ENCODE results near the gene SERPINB6. TPM values are rescaled to one million over a fixed set of nuclear protein-coding genes. Genes with fewer than 3 reads are reported as not detected.
"Not testable (repeated sequence)": the region's sequence is repeated elsewhere in the genome, so short reads cannot be mapped to it uniquely, and the experiment has no call there.

SERPINB6 gene
- total RNA-seq, 1 experiment from 2014 or later = 34.1 TPM

DNA sequence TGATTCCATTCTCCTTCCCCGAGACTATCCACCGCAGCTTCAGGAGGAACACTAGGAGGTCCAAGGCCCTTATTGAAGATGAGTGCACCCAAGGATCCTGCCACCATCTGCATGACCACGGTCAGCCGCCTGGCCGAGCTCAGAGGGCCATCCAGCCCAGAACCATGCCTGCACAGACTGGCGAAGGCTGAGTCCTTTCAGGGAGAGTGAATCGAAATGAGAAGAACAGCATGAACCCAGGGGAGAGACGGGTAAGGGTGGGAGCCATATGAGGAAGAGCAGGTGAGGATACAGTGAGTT is 26.3 kb downstream of the SERPINB6 start:
- H3K36me3 ChIP-seq (replicated peaks; ENCODE audit: control insufficient read depth, insufficient read depth, low read length) = peaks cover 4% of the 10 kb centered on the region
- H3K27me3 ChIP-seq (ENCODE audit: control insufficient read depth, insufficient read depth, low read length) = no peaks in the 10 kb centered on the region
- H3K4me3 ChIP-seq (ENCODE audit: insufficient read depth, low read depth, low read length) = no peak overlapping the region
- no peak for DNase-seq

DNA sequence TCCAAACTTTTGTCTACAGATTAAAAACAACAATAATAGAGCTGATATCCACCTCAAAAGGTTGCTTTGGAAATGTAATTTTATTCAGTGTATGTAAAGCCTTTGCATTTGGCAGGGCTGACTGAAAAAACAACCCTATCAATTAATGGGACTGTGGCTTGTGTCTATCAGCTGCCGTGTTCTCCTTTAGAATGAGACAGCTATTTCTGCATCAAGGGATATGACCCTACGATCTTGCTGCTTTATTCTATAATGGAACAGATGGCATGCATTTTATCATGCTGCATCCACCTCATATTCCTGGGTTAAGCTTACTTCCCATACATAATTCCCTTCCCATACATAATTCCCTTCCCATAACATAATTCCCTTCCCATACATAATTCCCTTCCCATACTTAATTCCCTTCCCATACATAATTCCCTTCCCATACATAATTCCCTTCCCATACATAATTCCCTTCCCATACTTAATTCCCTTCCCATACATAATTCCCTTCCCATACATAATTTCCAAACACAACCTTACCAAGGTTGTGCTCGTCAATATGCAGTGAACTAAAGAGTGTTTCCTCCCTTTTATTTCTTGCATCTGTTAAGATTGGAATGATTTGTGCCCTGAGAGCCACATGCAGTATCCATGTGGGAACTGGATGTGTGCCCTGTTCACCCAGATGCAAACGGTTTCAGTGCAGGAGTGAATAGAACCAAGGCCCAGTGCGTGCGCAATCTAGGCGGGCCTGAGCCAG is 26.8 kb downstream of the SERPINB6 start:
- DNase-seq = no peak
- H3K4me3 ChIP-seq (ENCODE audit: insufficient read depth, low read depth, low read length) = no peak overlapping the region

DNA sequence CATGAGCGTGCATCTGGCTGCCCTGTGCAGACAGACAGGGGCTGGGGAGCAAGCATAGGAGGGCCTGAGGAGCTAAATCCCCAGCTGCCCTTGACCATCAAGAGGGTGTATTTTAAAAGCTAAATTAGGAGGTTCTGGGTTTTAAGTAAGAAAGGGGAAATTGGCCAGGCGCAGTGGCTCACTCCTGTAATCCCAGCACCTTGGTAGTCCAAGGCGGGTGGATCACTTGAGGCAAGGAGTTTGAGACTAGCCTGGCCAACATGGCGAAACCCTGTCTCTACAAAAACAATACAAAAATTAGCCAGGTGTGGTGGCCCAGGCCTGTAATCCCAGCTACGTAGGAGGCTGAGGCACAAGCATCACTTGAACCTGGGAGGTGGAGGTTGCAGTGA is 27.8 kb downstream of the SERPINB6 start:
- Histone ChIP-seq H3K4me3 (ENCODE audit: insufficient read depth, low read depth, low read length) (no peak overlapping the region), H3K36me3 (replicated peaks; ENCODE audit: control insufficient read depth, insufficient read depth, low read length) (peaks cover 4% of the 10 kb centered on the region; the same call in 1 of the 2 replicates), H3K27me3 (ENCODE audit: control insufficient read depth, insufficient read depth, low read length) (no peaks in the 10 kb centered on the region)
- no peak for DNase-seq

More for the DNA sequence above, 26.8 kb downstream of the SERPINB6 start:
- no peaks in the 10 kb centered on the region for H3K27me3 ChIP-seq (ENCODE audit: control insufficient read depth, insufficient read depth, low read length)
- peaks cover 4% of the 10 kb centered on the region for H3K36me3 ChIP-seq (replicated peaks; ENCODE audit: control insufficient read depth, insufficient read depth, low read length)

DNA sequence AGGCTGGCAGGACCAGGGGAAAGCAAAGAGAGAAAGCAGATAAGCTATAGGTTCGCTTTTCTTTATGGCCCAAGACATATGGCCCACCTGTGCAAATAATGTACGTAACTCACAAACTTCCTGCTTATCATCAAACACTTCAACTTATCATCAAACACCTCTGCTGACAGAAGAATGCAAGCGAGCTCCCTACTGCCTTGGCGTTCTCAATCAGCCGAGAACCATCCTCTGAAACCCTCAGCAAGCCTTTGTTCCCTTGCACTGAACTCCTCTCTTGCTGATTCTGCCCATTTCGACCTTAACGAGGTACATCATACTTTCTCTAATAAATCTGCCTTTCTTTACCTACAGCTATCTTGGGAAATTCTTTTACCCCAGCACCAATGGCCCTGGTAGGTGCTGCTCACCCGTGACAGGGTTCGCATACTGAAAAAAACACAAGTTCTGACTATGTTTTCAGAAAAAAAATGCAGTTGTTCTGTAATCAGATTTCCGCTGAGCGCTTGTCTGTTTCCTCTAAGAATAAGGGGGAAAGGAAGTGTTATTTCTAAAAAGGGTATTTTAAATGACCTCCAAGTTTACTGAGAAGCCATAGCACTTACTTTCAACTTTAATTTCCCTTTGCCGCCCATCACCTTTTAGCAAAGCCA is 28.3 kb downstream of the SERPINB6 start:
- Histone ChIP-seq H3K36me3 (replicated peaks; ENCODE audit: control insufficient read depth, insufficient read depth, low read length) (peaks cover 1% of the 10 kb centered on the region; the same call in 1 of the 2 replicates), H3K4me3 (ENCODE audit: insufficient read depth, low read depth, low read length) (no peak overlapping the region)
- DNase-seq = peak; percentile 2

DNA sequence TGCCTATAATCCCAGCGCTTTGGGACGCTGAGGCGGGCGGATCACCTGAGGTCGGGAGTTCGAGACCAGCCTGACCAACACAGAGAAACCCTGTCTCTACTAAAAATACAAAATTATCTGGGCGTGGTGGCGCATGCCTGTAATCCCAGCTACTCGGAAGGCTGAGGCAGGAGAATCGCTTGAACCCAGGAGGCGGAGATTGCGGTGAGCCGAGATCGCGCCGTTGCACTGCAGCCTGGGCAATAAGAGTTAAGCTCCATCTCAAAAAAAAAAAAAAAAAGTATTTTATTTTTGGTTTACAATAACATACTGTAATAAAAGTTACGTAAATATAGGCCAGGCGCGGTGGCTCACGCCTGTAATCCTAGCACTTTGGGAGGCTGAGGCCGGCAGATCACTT is 29.3 kb downstream of the SERPINB6 start:
- not testable (repeated sequence) for H3K4me3 ChIP-seq (ENCODE audit: insufficient read depth, low read depth, low read length); H3K27me3 ChIP-seq (ENCODE audit: control insufficient read depth, insufficient read depth, low read length); H3K36me3 ChIP-seq (replicated peaks; ENCODE audit: control insufficient read depth, insufficient read depth, low read length); DNase-seq

More for the DNA sequence above, 28.3 kb downstream of the SERPINB6 start:
- H3K27me3 ChIP-seq (ENCODE audit: control insufficient read depth, insufficient read depth, low read length) = no peaks in the 10 kb centered on the region

DNA sequence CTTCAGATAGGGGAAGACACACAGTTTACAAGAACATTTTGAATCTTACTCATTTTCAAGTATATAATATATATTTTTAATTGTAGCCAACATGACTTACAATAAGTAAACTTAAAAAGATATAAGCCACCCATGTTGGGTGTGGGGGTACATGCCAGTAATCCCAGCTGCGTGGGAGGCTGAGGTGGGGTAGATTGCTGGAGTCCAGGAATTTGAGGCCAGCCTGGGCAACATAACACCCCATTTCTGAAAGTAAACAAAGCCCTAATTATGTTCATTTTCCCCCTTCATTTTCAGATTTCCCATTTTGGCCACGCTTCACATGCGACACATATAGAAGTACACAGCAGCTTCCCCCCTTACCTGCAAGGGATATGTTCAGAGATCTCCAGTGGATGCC is 30.5 kb downstream of the SERPINB6 start:
- no peak for DNase-seq
- Histone ChIP-seq H3K27me3 (ENCODE audit: control insufficient read depth, insufficient read depth, low read length) (no peaks in the 10 kb centered on the region), H3K4me3 (ENCODE audit: insufficient read depth, low read depth, low read length) (no peak overlapping the region), H3K36me3 (replicated peaks; ENCODE audit: control insufficient read depth, insufficient read depth, low read length) (no peaks in the 10 kb centered on the region)

DNA sequence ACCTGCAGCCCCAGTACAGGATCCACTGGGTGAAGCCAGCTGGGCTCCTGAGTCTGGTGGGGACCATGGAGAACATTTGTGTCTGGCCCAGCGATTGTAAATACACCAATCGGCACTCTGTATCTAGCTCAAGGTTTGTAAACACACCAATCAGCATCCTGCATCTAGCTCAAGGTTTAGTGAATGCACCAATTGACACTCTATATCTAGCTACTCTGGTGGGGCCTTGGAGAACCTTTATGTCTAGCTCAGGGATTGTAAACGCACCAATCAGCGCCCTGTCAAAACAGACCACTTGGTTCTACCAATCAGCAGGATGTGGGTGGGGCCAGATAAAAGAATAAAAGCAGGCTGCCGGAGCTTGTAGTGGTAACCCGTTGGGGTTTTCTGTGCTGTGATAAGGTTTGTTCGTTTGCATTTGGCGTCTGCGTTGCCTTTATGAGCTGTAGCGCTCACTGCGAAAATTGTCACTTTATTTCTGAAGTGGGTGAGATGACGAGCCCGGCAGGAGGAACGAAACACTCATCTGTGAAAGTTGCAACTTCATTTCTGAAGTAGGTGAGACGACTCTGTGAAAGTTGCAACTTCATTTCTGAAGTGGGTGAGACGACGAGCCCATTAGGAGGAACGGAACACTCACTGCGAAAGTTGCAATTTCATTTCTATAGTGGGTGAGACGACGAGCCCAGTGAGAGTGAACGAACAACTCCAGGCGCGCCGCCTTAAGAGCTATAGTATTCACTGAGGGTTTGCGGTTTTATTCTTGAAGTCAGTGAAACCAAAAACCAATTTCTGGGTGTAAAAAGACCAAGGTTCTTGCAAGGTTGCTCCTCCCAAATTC is 31.1 kb downstream of the SERPINB6 start:
- peak; percentile 12 for DNase-seq
- no peak overlapping the region for H3K4me3 ChIP-seq (ENCODE audit: insufficient read depth, low read depth, low read length)
- no peaks in the 10 kb centered on the region for H3K36me3 ChIP-seq (replicated peaks; ENCODE audit: control insufficient read depth, insufficient read depth, low read length)
- no peaks in the 10 kb centered on the region for H3K27me3 ChIP-seq (ENCODE audit: control insufficient read depth, insufficient read depth, low read length)

DNA sequence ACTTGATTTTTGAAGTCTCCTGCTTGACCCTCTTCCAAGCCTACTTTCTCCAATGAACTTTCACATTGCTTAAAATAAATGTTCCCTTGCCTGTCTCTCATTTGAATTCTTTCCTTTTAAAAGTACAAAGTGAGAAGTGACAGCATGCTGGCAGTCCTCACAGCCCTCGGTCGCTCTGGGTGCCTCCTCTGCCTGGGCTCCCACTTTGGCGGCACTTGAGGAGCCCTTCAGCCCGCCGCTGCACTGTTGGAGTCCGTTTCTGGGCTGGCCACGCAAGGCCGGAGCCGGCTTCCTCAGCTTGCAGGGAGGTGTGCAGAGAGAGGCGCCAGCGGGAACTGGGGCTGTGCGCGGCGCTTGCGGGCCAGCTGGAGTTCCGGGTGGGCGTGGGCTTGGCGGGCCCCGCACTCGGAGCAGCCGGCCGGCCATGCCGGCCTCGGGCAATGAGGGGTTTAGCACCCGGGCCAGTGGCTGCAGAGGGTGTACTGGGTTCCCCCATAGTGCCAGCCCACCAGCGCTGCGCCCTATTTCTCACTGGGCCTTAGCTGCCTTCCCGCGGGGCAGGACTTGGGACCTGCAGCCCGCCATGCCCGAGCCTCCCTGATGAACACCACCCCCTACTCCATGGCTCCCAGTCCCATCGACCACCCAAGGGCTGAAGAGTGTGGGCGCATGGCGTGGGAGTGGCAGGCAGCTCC is 31.9 kb downstream of the SERPINB6 start:
- no peak for DNase-seq
- H3K27me3 ChIP-seq (ENCODE audit: control insufficient read depth, insufficient read depth, low read length) = no peaks in the 10 kb centered on the region
- no peaks in the 10 kb centered on the region for H3K36me3 ChIP-seq (replicated peaks; ENCODE audit: control insufficient read depth, insufficient read depth, low read length)
- H3K4me3 ChIP-seq (ENCODE audit: insufficient read depth, low read depth, low read length) = no peak overlapping the region

DNA sequence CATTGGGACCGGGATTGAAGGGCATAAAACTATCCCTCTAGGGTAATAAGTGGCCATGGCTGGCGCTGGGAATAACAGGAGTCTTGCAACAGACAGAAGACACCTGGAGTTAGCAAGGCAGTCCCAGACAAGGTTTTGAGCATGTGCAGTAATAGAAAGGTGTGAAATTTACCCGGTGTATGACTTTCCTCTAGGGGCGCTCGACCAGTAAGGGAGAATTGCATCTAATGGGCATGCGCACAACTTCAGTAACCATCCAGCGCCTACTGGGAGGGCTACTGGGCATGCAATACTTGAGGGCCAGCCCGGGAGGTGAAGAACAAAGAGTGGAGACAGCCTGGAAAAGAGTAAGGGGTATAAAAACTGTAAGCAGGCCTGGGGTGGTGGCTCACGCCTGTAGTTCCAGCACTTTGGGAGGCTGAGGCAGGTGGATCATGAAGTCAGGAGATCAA is 32.7 kb downstream of the SERPINB6 start:
- H3K36me3 ChIP-seq (replicated peaks; ENCODE audit: control insufficient read depth, insufficient read depth, low read length) = no peaks in the 10 kb centered on the region
- H3K27me3 ChIP-seq (ENCODE audit: control insufficient read depth, insufficient read depth, low read length) = no peaks in the 10 kb centered on the region
- peak; percentile 74 for DNase-seq
- no peak overlapping the region for H3K4me3 ChIP-seq (ENCODE audit: insufficient read depth, low read depth, low read length)

DNA sequence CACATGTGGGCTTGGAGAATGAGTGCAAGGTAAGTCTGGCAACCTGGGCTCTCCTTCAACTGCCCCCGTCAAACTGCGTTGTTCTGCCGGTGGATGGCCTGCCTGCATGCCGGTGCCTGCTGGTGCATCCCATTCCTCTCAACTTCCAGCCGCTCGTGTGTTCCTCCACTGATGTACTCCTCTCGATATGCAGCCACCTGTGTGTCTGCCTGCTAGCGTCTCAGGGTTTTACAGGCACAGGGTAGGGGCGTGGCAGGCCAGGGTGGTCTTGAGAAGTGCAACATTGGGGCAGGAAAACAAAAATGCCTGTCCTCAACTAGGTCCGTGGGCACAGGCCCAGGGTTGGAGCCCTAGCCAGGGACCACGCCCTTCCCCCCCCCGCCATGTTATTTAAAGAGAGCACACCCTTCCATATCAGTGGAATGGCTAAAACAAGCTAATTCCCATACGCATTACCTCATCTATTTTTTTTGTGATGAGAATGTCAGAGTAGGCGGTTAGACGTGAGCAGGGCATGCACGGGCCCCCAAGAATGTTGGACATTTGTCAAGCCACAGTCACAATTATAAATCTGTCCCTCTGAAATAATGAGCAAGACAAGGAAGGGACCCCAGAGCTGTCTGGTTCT is 33.2 kb downstream of the SERPINB6 start:
- Histone ChIP-seq H3K36me3 (replicated peaks; ENCODE audit: control insufficient read depth, insufficient read depth, low read length) (no peaks in the 10 kb centered on the region), H3K27me3 (ENCODE audit: control insufficient read depth, insufficient read depth, low read length) (no peaks in the 10 kb centered on the region)
- no peak for DNase-seq

DNA sequence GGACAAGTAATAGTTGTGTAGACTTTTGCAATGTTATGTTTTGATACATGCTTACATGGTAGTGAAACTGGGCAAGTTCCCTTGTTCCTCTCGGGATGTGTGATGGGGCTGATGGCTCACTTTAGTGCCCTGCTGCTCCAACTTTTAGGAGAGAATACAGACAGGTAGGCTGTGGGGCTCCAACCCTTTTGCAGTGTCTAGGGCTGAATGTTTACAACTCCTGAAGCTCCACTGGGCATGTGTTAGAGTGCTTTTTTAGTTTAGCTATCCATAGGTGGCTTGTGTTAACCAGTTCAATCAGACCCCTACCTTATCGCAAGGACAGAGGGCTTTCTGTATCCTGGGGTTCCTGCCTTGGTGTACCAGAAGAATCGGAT is 33.8 kb downstream of the SERPINB6 start:
- no peak for DNase-seq
- Histone ChIP-seq H3K4me3 (ENCODE audit: insufficient read depth, low read depth, low read length) (no peak overlapping the region), H3K27me3 (ENCODE audit: control insufficient read depth, insufficient read depth, low read length) (no peaks in the 10 kb centered on the region), H3K36me3 (replicated peaks; ENCODE audit: control insufficient read depth, insufficient read depth, low read length) (no peaks in the 10 kb centered on the region)

More for the DNA sequence above, 33.2 kb downstream of the SERPINB6 start:
- no peak overlapping the region for H3K4me3 ChIP-seq (ENCODE audit: insufficient read depth, low read depth, low read length)

DNA sequence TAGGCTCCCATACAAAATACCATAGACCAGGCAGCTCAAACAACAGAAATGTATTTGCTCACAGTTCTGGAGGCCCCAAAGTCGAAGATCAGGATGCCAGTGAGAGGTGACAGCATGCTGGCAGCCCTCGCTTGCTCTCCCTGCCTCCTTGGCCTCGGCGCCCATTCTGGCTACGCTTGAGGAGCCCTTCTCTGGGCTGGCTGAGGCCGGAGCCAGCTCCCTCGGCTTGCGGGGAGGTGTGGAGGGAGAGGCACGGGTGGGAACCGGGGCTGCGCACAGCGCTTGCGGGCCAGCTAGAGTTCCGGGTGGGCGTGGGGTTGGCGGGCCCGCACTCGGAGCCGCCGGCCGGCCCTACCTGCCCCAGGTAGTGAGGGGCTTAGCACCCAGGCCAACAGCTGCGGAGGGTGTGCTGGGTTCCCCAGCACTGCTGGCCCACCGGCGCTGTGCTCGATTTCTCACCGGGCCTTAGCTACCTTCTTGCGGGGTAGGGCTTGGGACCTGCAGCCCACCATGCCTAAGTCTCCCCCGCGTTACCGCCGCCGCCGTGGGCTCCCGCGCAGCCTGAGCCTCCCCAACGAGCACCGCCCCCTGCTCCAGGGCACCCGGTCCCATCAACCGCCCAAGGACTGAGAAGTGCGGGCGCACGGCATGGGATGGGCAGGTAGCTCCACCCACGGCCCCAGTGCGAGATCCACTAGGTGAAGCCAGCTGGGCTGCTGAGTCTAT is 35.6 kb downstream of the SERPINB6 start:
- no peak for DNase-seq
- no peaks in the 10 kb centered on the region for H3K36me3 ChIP-seq (replicated peaks; ENCODE audit: control insufficient read depth, insufficient read depth, low read length)
- no peak overlapping the region for H3K4me3 ChIP-seq (ENCODE audit: insufficient read depth, low read depth, low read length)
- H3K27me3 ChIP-seq (ENCODE audit: control insufficient read depth, insufficient read depth, low read length) = no peaks in the 10 kb centered on the region

DNA sequence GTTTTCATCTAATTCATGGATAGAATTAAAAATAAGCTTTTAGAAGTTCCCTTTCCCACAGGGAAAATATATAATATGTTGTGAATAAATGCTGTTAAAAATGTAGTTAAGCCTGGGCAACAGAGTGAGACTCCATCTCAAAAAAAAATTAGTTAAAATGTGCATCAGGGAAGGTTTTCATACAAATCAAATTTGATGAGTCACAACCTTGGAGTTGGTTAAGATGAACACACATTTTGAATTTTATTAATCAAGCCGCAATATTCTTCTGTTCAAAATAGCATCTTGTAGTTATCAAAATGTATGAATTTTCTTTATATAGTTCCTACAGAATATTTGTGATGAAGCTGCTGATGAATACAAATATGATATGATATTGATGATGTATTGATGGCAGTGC is 37.3 kb downstream of the SERPINB6 start:
- no peak for DNase-seq
- Histone ChIP-seq H3K36me3 (replicated peaks; ENCODE audit: control insufficient read depth, insufficient read depth, low read length) (no peaks in the 10 kb centered on the region), H3K27me3 (ENCODE audit: control insufficient read depth, insufficient read depth, low read length) (no peaks in the 10 kb centered on the region), H3K4me3 (ENCODE audit: insufficient read depth, low read depth, low read length) (no peak overlapping the region)
